Suprapubic skin (tissue), 3 donors: ENCODE measurements around the gene KIAA0513.

Source experiments
- CTCF ChIP-seq, 2 donors: fragments of 200-600 bp in 1 of 2; fragments of 450-650 bp in 1 of 2; sonication (generic) in 1 of 2; IDR thresholded peaks; one replicate each; pipeline ENCODE4 v1.5.1; 2016 to 2019; ENCODE audit warnings: antibody characterized with exemption in 2 of 2, mild to moderate bottlenecking in 1 of 2, moderate library complexity in 1 of 2
- POLR2A ChIP-seq, 2 donors: fragments of 450-650 bp; IDR thresholded peaks; one replicate each; pipeline ENCODE4 v1.6.1; 2017; ENCODE audit warnings: antibody characterized with exemption in 2 of 2, mild to moderate bottlenecking in 2 of 2, moderate library complexity in 2 of 2

GRCh38 chr16:85011846-85012284, 15.7 kb upstream of the KIAA0513 start:
- no peak for TF ChIP-seq CTCF (IDR thresholded peaks at IDR 0.05)
- no peak for TF ChIP-seq POLR2A (IDR thresholded peaks at IDR 0.05)
